ENCODE measurements around the gene BRAT1.

BRAT1 gene

DNA sequence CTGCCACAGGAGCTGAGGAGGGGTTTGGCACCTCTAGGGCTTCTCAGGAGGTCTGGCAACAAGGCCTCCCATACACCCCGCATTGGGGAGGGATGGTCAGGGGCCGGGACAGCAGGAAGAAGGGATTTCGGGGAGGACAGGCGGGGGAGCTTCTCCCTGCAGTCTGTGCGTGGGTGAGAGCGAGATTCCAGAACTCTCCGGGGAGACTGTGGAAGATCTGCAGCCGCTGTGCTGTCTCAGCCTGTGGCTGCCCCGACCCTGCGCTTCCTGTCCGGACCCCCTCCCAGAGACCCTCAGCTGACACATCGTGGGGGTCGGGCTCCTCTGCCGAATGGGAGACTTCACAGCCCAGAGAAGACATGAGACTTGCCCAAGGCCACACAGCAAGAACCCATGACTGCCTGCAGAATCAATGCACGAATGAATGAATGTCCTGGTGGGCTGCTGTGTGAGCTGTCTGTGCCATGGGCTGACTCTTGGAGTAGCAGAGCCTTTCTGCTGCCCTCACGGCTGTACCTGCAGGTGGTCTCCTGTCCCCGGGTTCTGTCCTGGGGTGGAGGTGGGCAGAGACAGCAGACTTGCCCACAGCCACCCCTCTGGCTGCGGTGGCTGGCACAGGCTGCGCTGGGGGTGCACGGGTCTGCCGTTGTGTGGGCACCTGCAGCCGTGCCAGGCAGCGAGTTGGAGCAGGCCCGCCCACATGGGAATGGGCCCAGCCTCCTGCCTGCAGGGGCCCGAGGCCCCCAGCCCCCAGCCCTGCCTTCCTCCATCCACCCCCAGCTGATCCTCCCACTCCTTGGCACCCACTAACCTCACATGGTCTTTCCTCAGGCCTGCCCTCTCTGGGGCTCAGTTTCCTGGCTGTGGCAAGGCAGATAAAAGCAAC lies 52.0 kb downstream of the BRAT1 start:
- ATAC-seq (ENCODE audit: low read depth) = no peak

DNA sequence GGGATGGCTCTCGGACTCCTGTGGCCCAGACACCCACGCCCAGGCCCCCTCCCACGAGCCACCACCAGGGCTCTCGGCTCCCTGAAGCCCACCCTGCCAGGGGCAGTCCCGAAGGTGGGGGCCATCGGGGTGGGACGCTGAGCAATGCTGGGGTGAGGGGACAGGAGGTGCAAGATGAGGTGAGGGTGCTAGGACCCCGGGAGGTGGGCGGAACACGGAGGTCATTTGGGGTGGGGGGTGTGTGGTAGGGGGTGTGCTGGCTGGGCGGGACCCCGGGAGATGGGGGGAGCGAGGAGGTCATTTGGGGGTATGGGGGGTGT lies 52.7 kb downstream of the BRAT1 start:
- no peaks in the 10 kb centered on the region for H3K36me3 Mint-ChIP-seq
- peaks cover 4% of the 10 kb centered on the region for H3K4me1 Mint-ChIP-seq

More for the DNA sequence above, 52.0 kb downstream of the BRAT1 start:
- no peaks in the 10 kb centered on the region for H3K27me3 Mint-ChIP-seq
- no peak overlapping the region for H3K27ac Mint-ChIP-seq
- no peaks in the 10 kb centered on the region for H3K9me3 Mint-ChIP-seq
- H3K36me3 Mint-ChIP-seq = no peaks in the 10 kb centered on the region
- peaks cover 8% of the 10 kb centered on the region for H3K4me1 Mint-ChIP-seq
- no peak for DNase-seq (ENCODE audit: low spot score in 2 of 2)
- H3K4me3 Mint-ChIP-seq = no peak overlapping the region

DNA sequence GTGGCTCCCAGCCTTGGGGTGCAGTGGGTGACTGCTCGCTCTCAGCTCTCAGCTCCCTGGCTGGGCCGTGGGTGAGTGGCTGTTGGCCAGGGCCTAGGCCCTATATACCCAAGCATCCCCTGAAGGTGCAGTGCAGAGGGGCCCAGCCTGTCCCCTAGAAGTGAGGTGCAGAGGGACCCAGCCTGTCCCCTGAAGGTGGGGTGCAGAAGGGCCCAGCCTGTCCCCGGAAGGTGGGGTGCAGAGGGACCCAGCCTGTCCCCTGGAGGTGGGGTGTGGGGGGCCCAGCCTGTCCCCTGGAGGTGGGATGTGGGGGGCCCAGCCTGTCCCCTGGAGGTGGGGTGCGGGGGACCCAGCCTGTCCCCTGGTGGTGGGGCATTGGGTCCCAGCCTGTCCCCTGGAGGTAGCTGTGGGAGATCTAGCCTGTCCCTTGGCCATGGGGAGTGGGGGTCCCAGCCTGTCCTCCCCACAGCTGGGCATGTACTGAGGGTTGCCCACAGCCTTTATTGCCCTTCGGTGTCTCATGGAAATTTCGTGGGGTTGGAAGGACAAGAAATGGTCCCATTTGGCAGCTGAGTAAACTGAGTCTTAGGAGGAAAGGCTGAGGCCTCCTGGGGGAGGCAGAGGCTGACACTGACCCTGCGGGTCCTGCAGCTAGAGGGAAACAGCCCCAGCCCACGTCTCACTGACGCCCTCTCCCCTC lies 53.2 kb downstream of the BRAT1 start:
- Mint-ChIP-seq H3K36me3 (no peaks in the 10 kb centered on the region), H3K9me3 (no peaks in the 10 kb centered on the region), H3K4me3 (no peak overlapping the region), H3K4me1 (peaks cover 9% of the 10 kb centered on the region), H3K27ac (no peak overlapping the region), H3K27me3 (no peaks in the 10 kb centered on the region)
- ATAC-seq (ENCODE audit: low read depth) (no peak), DNase-seq (ENCODE audit: low spot score in 2 of 2) (no peak)

More for the DNA sequence above, 52.7 kb downstream of the BRAT1 start:
- Mint-ChIP-seq H3K9me3 (no peaks in the 10 kb centered on the region), H3K4me3 (no peak overlapping the region), H3K27me3 (no peaks in the 10 kb centered on the region), H3K27ac (no peak overlapping the region)
- ATAC-seq (ENCODE audit: low read depth) = no peak
- no peak for DNase-seq (ENCODE audit: low spot score in 2 of 2)

DNA sequence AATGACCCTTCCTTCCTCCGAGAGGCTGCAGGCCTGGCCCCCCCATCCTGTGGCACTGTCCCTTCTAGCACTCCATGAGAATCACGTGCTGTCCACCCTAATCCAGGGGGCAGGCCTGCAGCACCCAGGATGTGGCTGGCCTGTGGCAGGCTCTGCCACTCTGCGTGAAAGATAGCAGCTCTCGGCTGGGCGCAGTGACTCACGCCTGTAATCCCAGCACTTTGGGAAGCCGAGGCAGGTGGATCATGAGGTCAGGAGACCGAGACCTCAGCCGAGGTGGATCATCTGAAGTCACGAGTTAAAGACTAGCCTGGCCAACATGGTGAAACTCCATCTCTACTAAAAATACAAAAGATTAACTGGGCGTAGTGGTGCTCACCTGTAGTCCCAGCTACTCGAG lies 54.6 kb downstream of the BRAT1 start:
- no peak overlapping the region for H3K27ac Mint-ChIP-seq

DNA sequence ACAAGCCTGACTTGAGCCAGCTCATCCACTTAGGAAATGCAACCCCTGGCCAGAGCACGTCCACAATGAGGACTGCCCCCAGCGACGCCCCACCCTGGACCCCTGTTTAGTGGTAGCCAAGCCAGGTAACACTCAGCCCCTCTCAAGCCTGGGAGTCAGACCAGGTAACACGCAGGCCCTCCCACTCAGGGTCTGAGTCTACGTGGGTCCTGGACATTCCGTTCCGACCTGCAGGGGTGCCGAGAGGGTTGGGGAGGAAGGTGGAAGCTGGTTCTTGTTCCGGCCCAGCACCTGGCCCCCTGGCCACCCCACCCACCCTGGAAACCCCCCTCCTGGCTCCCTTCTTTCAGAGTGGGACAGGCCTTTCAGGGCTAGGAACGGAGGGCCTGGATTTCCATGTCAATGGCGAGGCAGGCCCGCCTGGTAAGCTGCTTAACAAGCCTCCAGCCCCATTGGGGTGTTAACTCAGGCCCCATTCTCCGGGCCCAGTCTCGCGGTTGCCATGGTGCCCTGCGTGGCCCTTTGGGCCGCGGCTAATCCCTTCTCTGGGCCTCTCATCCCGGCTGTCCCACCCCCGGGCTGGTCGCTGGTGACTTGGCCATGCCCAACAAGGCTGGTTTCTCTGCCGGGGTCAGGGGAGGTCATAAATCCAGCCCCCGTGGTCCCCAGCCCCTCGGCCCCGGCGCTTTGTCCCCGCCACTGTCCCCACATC lies 55.4 kb downstream of the BRAT1 start:
- ATAC-seq (ENCODE audit: low read depth) (no peak), DNase-seq (ENCODE audit: low spot score in 2 of 2) (no peak)
- Mint-ChIP-seq H3K27me3 (peaks cover 9% of the 10 kb centered on the region), H3K9me3 (no peaks in the 10 kb centered on the region), H3K4me3 (no peak overlapping the region), H3K36me3 (no peaks in the 10 kb centered on the region), H3K4me1 (peaks cover 11% of the 10 kb centered on the region), H3K27ac (no peak overlapping the region)

More for the DNA sequence above, 54.6 kb downstream of the BRAT1 start:
- Mint-ChIP-seq H3K4me3 (no peak overlapping the region), H3K4me1 (peaks cover 11% of the 10 kb centered on the region), H3K27me3 (peaks cover 8% of the 10 kb centered on the region), H3K36me3 (no peaks in the 10 kb centered on the region), H3K9me3 (no peaks in the 10 kb centered on the region)
- ATAC-seq (ENCODE audit: low read depth) = no peak
- no peak for DNase-seq (ENCODE audit: low spot score in 2 of 2)

DNA sequence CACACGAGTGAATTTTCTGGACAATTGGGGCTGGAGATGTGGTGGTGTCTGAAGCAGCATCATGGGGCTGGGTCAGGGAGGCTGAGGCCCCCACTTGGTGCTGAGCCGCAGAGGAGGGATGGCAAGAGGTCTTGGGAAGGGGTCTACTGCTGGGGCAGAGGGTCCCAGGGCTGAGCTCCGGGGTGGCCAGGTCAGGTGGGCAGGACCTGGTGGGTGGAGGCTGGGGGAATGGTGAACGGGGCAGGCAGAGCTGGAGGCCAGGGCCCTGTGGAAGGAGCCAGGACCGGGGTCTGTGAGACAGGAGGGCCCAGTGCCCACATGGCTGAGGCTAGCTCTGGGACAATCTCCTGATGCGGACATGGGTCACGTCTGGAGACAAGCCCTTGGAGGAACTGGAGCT lies 56.1 kb downstream of the BRAT1 start:
- no peak for ATAC-seq (ENCODE audit: low read depth)
- DNase-seq (ENCODE audit: low spot score in 2 of 2) = no peak
- no peak overlapping the region for H3K4me3 Mint-ChIP-seq

DNA sequence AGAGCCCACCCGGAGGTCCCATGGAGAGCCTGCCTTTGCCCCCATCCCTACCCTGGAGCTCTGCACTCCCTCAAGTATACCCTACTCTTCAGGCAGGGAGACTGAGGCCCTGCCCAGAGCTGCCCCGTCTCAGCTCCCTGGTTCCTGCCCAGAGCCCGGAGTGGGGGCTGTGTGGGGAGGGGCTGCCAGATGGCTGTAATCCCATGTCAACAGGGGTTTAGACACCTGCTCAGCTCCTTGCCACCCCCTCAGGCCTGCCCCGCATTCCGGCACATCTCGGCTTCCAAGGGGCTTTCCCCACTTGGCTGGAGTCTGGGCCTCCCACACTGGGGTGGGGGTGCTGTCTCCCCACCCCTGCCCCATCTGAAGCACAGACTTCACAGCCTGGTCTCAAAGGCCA lies 56.6 kb downstream of the BRAT1 start:
- Mint-ChIP-seq H3K27ac (no peak overlapping the region), H3K9me3 (no peaks in the 10 kb centered on the region), H3K36me3 (no peaks in the 10 kb centered on the region), H3K27me3 (peaks cover 11% of the 10 kb centered on the region), H3K4me3 (no peak overlapping the region), H3K4me1 (peaks cover 14% of the 10 kb centered on the region)
- DNase-seq (ENCODE audit: low spot score in 2 of 2) (no peak), ATAC-seq (ENCODE audit: low read depth) (no peak)

More for the DNA sequence above, 56.1 kb downstream of the BRAT1 start:
- Mint-ChIP-seq H3K27me3 (peaks cover 11% of the 10 kb centered on the region), H3K9me3 (no peaks in the 10 kb centered on the region), H3K27ac (no peak overlapping the region), H3K36me3 (no peaks in the 10 kb centered on the region), H3K4me1 (peaks cover 13% of the 10 kb centered on the region)

DNA sequence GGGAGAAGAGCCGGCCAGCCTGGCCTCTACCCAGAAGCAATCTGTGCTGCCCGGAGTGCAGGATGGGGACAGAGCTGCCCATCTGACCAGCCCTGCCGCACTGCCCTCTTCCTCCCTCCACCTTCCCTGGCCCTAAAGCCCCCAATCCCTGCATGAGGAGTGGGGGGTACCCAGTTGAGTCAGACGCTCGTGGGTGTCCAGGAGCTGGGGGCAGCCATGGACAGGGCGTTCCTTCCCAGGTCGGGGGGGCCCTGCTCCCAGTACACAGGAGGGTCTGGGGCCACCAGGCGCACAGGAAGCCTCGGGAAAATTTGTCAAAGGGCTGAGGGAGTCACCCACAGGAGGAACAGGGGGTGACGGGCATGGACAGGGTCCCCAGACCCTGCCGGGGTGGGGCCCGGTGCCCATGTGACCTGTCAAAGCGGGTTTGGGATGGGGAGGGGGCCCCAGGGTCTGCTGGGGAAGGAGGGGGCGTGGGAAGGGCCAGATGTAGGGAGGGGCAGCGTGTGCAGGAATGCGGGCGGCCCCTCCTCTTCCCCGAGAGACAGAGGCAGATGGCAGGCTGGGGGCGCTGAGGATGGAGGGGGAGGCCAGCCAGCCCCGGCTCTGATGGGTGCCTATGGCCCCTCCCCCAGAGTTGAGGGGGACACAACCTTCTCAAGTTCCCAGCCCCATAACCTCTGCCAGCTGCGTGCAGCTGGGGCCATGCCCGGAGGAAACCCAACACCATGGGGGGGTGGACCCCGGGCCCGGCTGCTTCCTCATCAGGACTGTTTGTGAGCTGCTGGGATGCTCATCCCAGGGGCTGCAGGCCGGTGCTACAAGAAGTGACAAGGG lies 57.6 kb downstream of the BRAT1 start:
- H3K36me3 Mint-ChIP-seq = no peaks in the 10 kb centered on the region
- H3K27ac Mint-ChIP-seq = no peak overlapping the region
- DNase-seq (ENCODE audit: low spot score in 2 of 2) = no peak
- peak; percentile 27 for ATAC-seq (ENCODE audit: low read depth)
- peaks cover 18% of the 10 kb centered on the region for H3K4me1 Mint-ChIP-seq
- peaks cover 15% of the 10 kb centered on the region for H3K27me3 Mint-ChIP-seq
- H3K4me3 Mint-ChIP-seq = no peak overlapping the region
- no peaks in the 10 kb centered on the region for H3K9me3 Mint-ChIP-seq

DNA sequence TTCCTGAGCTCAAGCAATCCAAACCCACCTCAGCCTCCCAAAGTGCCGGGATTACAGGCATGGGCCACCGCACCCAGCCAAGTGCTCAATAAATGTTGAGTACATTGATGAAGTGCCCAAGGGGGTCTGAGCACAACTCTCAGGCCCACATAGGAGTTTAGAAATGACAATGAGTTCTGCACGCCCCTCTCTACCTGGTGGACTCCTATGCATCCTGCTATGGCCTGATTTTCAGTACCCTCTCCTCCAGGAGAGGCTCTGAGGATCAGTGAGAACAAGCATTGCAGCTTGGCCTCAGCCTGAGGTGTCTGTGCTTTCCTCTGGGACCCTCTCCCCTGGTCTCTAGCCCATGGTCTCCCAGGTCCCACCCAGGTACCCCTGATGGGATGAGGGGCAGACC lies 58.3 kb downstream of the BRAT1 start:
- Mint-ChIP-seq H3K27me3 (peaks cover 18% of the 10 kb centered on the region), H3K4me3 (no peak overlapping the region)

DNA sequence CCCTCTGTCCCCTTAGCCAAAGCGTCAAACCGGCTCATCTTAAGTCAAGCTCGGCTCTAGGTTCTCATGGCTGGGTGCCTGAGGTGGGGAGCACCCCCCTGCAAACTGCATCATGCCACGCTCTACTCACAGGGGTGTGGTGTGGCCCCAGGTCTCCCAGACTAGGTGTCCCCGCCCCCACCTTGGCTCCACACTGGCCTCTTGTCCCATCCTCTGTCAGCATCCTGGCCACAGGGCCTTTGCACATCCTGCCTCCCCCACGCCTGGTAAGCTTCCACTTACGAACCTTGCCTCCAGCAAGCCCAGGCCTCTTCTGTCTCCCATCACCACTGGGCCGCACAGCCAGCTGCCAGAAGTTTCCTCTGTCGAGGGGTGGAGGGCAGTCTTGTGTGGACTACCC lies 58.9 kb downstream of the BRAT1 start:
- H3K36me3 Mint-ChIP-seq = peaks cover 3% of the 10 kb centered on the region
- ATAC-seq (ENCODE audit: low read depth) (no peak), DNase-seq (ENCODE audit: low spot score in 2 of 2) (no peak)
- H3K4me1 Mint-ChIP-seq = peaks cover 26% of the 10 kb centered on the region
- no peak overlapping the region for H3K4me3 Mint-ChIP-seq
- H3K27ac Mint-ChIP-seq = no peak overlapping the region
- peaks cover 25% of the 10 kb centered on the region for H3K27me3 Mint-ChIP-seq
- peaks cover 7% of the 10 kb centered on the region for H3K9me3 Mint-ChIP-seq

More for the DNA sequence above, 58.3 kb downstream of the BRAT1 start:
- peaks cover 1% of the 10 kb centered on the region for H3K36me3 Mint-ChIP-seq
- no peak overlapping the region for H3K27ac Mint-ChIP-seq
- peaks cover 2% of the 10 kb centered on the region for H3K9me3 Mint-ChIP-seq
- DNase-seq (ENCODE audit: low spot score in 2 of 2) (no peak), ATAC-seq (ENCODE audit: low read depth) (no peak)
- H3K4me1 Mint-ChIP-seq = peaks cover 19% of the 10 kb centered on the region

DNA sequence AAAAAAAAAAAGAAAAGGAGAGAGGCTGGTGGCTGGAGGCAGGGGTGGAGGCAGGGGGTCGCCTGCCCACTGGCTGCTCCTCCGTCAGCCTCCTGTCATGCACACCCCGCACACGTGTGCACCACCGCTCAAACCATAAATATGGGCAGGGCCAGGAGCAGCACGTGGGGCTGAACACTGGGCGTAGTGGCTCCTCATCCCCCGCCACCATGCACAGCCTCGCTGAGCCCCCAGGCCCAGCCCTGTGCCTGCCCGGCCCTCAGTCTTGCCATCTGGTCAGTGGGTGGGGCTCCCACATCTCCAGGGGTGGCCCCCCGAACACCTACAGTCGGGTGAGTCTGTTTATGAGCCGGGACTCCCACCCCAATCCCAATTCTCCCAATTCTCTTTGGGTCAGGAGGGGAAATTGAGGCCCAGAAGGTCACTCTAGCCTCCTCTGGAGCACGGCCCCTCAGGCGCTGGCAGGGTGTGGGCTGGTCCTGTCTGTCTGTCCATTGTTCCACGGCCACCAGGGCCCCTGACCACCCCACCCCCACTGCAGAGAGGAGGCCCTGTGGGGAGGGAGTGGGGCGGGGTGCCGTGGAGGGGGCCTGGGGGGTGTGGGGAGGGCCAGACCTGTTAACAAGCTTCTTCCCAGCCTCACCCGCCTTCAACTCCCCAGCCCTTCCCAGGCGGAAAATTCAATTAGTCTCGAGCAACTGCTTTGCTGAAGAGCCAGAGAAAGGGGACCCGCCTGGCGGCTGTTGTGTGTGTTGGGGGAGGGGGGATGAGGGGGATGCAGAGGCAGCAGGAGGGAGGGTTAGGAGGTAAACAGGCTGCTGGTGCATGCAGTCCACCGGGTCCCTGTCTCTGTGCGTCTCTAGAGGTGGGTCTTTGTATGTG lies 59.7 kb downstream of the BRAT1 start:
- peaks cover 11% of the 10 kb centered on the region for H3K9me3 Mint-ChIP-seq
- no peak overlapping the region for H3K27ac Mint-ChIP-seq
- H3K27me3 Mint-ChIP-seq = peaks cover 32% of the 10 kb centered on the region
- no peak for DNase-seq (ENCODE audit: low spot score in 2 of 2)
- peaks cover 32% of the 10 kb centered on the region for H3K4me1 Mint-ChIP-seq
- no peak overlapping the region for H3K4me3 Mint-ChIP-seq
- peaks cover 4% of the 10 kb centered on the region for H3K36me3 Mint-ChIP-seq
- no peak for ATAC-seq (ENCODE audit: low read depth)

DNA sequence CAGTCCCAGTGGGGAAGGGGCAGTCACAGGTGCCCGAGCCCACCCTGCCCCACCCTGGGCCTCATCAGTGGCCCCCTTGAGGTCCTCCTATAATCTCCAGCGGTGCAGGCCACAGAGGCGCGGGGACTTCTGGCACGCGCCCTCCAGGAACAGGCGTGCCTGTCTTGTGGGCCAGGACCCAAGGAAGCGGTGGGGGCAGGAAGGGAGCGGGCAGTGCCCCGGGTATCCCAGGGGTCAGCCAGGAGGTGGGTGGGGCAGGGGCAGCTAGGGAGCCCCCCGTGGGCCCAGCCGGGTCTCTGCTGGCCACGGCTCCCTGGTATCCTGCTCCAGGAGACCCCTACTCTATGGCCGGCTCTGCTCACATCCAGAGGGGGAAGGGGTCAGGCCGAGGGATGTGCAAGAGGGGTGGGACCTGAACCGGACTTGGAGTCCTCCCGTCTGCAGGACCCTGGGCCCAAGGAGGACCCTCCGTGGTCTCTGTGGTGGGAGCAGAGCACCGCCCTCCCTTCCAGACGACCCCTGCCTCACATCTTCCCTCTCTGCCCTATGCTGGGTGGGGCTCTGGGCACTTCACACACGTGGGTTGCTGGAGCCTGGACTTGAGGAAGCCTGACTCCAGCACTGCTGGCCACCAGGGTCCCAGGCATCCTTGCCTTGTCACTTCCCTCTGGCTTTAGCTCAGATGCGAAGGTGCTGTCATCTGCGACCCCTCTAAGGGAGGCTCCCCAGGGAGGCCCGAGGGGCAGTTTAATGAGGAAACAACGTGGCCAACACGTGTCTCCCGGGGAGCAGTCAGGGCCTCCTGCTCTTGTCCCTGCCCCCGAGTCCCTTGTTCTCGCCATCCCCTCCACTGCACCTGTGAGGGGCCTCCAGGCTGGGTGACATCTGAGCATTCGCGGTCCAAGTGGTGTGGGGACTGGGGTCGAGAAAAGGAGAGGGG lies 60.9 kb downstream of the BRAT1 start:
- no peak overlapping the region for H3K4me3 Mint-ChIP-seq
- peaks cover 29% of the 10 kb centered on the region for H3K4me1 Mint-ChIP-seq
- peaks cover 4% of the 10 kb centered on the region for H3K36me3 Mint-ChIP-seq
- H3K27me3 Mint-ChIP-seq = peaks cover 32% of the 10 kb centered on the region
- DNase-seq (ENCODE audit: low spot score in 2 of 2) (no peak), ATAC-seq (ENCODE audit: low read depth) (no peak)
- H3K27ac Mint-ChIP-seq = no peak overlapping the region
- peaks cover 11% of the 10 kb centered on the region for H3K9me3 Mint-ChIP-seq

Measured in memory B cell (primary cell).